IMR-90 (cell line): ENCODE data around the gene TEC. TPM values are rescaled to one million over a fixed set of nuclear protein-coding genes. Genes with fewer than 3 reads are reported as not detected.

Experiments used
- ATAC-seq: fragments of 200-7000 bp; cut with Tn5 transposase; 2 replicates; pipeline ENCODE4 v1.9.1; 2020; ENCODE audit warnings: low read depth, mild to moderate bottlenecking, moderate library complexity
- BruUV-seq: library from RNA; stranded (reverse); fragments of 400-500 nt; replicated peaks from 2 replicates; lab custom pipeline; 2021; lab: Mats Ljungman, UMichigan
- CTCF ChIA-PET: fragments of 300-600 bp; formaldehyde crosslinking; extraction: SDS; loops from one replicate; lab custom pipeline; 2021; ENCODE audit warnings: antibody characterized with exemption; lab: Yijun Ruan, JAX
- POLR2A ChIA-PET: fragments of 300-600 bp; sonication (Branson Sonifier 250); formaldehyde crosslinking; loops from one replicate; lab custom pipeline; 2022; ENCODE audit warnings: antibody characterized with exemption; ENCODE audit not compliant: unreplicated experiment; lab: Charles Lee
- DNase-seq: peaks from one replicate; pipeline ENCODE4 v3.0.0; 2013
- H2AFZ ChIP-seq: replicated peaks from 2 replicates; pipeline ENCODE3; 2013; ENCODE audit warnings: low read length, mild to moderate bottlenecking; ENCODE audit not compliant: poor library complexity
- H2AK5ac ChIP-seq: 2 replicates; pipeline ENCODE4 v1.6.1; 2013; ENCODE audit warnings: low read depth, low read length, inconsistent platforms
- H2AK9ac ChIP-seq: replicated peaks from 2 replicates; pipeline ENCODE3; 2013; ENCODE audit warnings: mild to moderate bottlenecking, low read depth, low read length, moderate library complexity; ENCODE audit not compliant: poor library complexity
- H2BK120ac ChIP-seq: 2 replicates; pipeline ENCODE4 v1.6.1; 2013; ENCODE audit warnings: low read depth, low read length, inconsistent platforms
- H2BK15ac ChIP-seq: 3 replicates; pipeline ENCODE4 v1.6.1; 2013; ENCODE audit warnings: low read depth, low read length, inconsistent platforms
- H2BK20ac ChIP-seq: 2 replicates; pipeline ENCODE4 v1.6.1; 2013; ENCODE audit warnings: low read depth, mild to moderate bottlenecking, inconsistent platforms, low read length, moderate library complexity
- H2BK5ac ChIP-seq: 2 replicates; pipeline ENCODE4 v1.6.1; 2013; ENCODE audit warnings: mild to moderate bottlenecking, low read depth, low read length, inconsistent platforms; ENCODE audit not compliant: poor library complexity, severe bottlenecking
- H3K14ac ChIP-seq: replicated peaks from 2 replicates; pipeline ENCODE4 v1.6.1; 2013; ENCODE audit warnings: low read depth, low read length, inconsistent platforms
- H3K18ac ChIP-seq: 2 replicates; pipeline ENCODE4 v1.6.1; 2013; ENCODE audit warnings: low read depth, low read length, control low read depth
- H3K23ac ChIP-seq: 2 replicates; pipeline ENCODE4 v1.6.1; 2013; ENCODE audit warnings: low read depth, low read length, inconsistent platforms
- H3K27ac ChIP-seq: 2 replicates; pipeline ENCODE4 v1.5.1; 2013; ENCODE audit warnings: mild to moderate bottlenecking, control low read depth, low read length; ENCODE audit not compliant: insufficient read depth
- H3K27me3 ChIP-seq: 2 replicates; pipeline ENCODE4 v1.6.1; 2013; ENCODE audit warnings: low read length; ENCODE audit not compliant: control insufficient read depth, insufficient read depth
- H3K36me3 ChIP-seq: 2 replicates; pipeline ENCODE4 v1.6.1; 2013; ENCODE audit warnings: low read length, mixed read lengths; ENCODE audit not compliant: control insufficient read depth, insufficient read depth
- H3K4ac ChIP-seq: 2 replicates; pipeline ENCODE4 v1.6.1; 2013; ENCODE audit warnings: low read depth, low read length, inconsistent platforms
- H3K4me1 ChIP-seq: 2 replicates; pipeline ENCODE4 v1.6.1; 2013; ENCODE audit warnings: low read length, mixed read lengths; ENCODE audit not compliant: control insufficient read depth, insufficient read depth
- H3K4me2 ChIP-seq: 2 replicates; pipeline ENCODE4 v1.6.1; 2013; ENCODE audit warnings: low read depth, mild to moderate bottlenecking, control low read depth, low read length, moderate library complexity
- H3K4me3 ChIP-seq: 2 replicates; pipeline ENCODE4 v1.5.1; 2013; ENCODE audit warnings: low read depth, mild to moderate bottlenecking, control low read depth, low read length, moderate library complexity; ENCODE audit not compliant: insufficient read depth
- H3K56ac ChIP-seq: 2 replicates; pipeline ENCODE4 v1.6.1; 2013; ENCODE audit warnings: low read length, inconsistent platforms; ENCODE audit not compliant: insufficient read depth; ENCODE audit errors: extremely low read depth
- H3K79me1 ChIP-seq, 2 experiments: 2 replicates each; pipeline ENCODE4 v1.6.1; 2013; ENCODE audit warnings: low read length in 2 of 2, inconsistent platforms in 1 of 2, low read depth in 1 of 2
- H3K9ac ChIP-seq: 2 replicates; pipeline ENCODE4 v1.6.1; 2013; ENCODE audit warnings: low read depth, low read length, control low read depth
- H3K9me1 ChIP-seq: 2 replicates; pipeline ENCODE4 v1.6.1; 2013; ENCODE audit warnings: low read length, inconsistent platforms; ENCODE audit not compliant: insufficient read depth
- H3K9me3 ChIP-seq: 2 replicates; pipeline ENCODE4 v1.6.1; 2013; ENCODE audit warnings: low read length; ENCODE audit not compliant: control insufficient read depth, insufficient read depth
- H4K20me1 ChIP-seq: 2 replicates; pipeline ENCODE4 v1.6.1; 2013; ENCODE audit warnings: low read length, inconsistent platforms; ENCODE audit not compliant: insufficient read depth
- H4K5ac ChIP-seq: 2 replicates; pipeline ENCODE4 v1.6.1; 2013; ENCODE audit warnings: mild to moderate bottlenecking, low read depth, low read length, control low read depth
- H4K8ac ChIP-seq, 2 experiments: 2 replicates each; pipeline ENCODE4 v1.6.1; 2013; ENCODE audit warnings: low read depth in 2 of 2, low read length in 2 of 2, control low read depth in 1 of 2, inconsistent platforms in 1 of 2
- H4K91ac ChIP-seq: 2 replicates; pipeline ENCODE4 v1.6.1; 2013; ENCODE audit warnings: low read depth, low read length, inconsistent platforms; ENCODE audit not compliant: insufficient read depth
- BHLHE40 ChIP-seq: fragments of 150-350 bp; IDR thresholded peaks from 2 replicates; pipeline ENCODE4 v1.6.1; 2016; ENCODE audit warnings: mild to moderate bottlenecking, low read depth, low read length
- CEBPB ChIP-seq: IDR thresholded peaks from 2 replicates; pipeline ENCODE4 v1.6.1; 2012; ENCODE audit warnings: low read depth, low read length, improper control_type of control experiment
- CHD1 ChIP-seq: IDR thresholded peaks from 2 replicates; pipeline ENCODE4 v1.6.1; 2012; ENCODE audit warnings: low read depth, low read length, improper control_type of control experiment
- CTCF ChIP-seq: conservative IDR thresholded peaks from 2 replicates; pipeline ENCODE4 v1.5.1; 2012; ENCODE audit warnings: mild to moderate bottlenecking, low read depth, low read length, improper control_type of control experiment
- ELK1 ChIP-seq: fragments of 150-350 bp; IDR thresholded peaks from 2 replicates; pipeline ENCODE4 v1.6.1; 2016; ENCODE audit warnings: low read depth, mild to moderate bottlenecking, low read length, moderate library complexity, borderline replicate concordance
- MXI1 ChIP-seq: IDR thresholded peaks from 2 replicates; pipeline ENCODE4 v1.6.1; 2012; ENCODE audit warnings: low read depth, mild to moderate bottlenecking, low read length, moderate library complexity, borderline replicate concordance
- NFE2L2 ChIP-seq: fragments of 150-350 bp; IDR thresholded peaks from 2 replicates; pipeline ENCODE4 v1.6.1; 2016; ENCODE audit warnings: low read depth, mild to moderate bottlenecking, low read length
- POLR2A ChIP-seq: IDR thresholded peaks from 2 replicates; pipeline ENCODE4 v1.6.1; 2012; ENCODE audit warnings: mild to moderate bottlenecking, low read depth, low read length
- RAD21 ChIP-seq: IDR thresholded peaks from 2 replicates; pipeline ENCODE4 v1.6.1; 2012; ENCODE audit warnings: low read length, improper control_type of control experiment
- RCOR1 ChIP-seq: IDR thresholded peaks from 2 replicates; pipeline ENCODE4 v1.6.1; 2012; ENCODE audit warnings: mild to moderate bottlenecking, low read length, improper control_type of control experiment; ENCODE audit not compliant: insufficient replicate concordance
- SMC3 ChIP-seq: fragments of 150-350 bp; IDR thresholded peaks from 2 replicates; pipeline ENCODE4 v1.6.1; 2016; ENCODE audit warnings: low read depth, mild to moderate bottlenecking, antibody characterized with exemption, low read length, moderate library complexity
- USF2 ChIP-seq: fragments of 150-350 bp; IDR thresholded peaks from 2 replicates; pipeline ENCODE4 v1.6.1; 2017; ENCODE audit warnings: mild to moderate bottlenecking, antibody characterized with exemption, low read length, low read depth
- WGBS, 2 experiments: methylation state at CpG; one replicate each; pipeline versions ENCODE4 v1.1.5 to v1.1.7; 2013; ENCODE audit warnings: missing lambda C conversion rate in 2 of 2; ENCODE audit not compliant: insufficient read length in 1 of 2; ENCODE audit errors: extremely low coverage in 2 of 2; 5-methylcytosine and 5-hydroxymethylcytosine counted together
- dilution Hi-C: fragments of 300-500 bp; cut with HindIII; formaldehyde crosslinking; loops from one replicate; pipeline ENCODE4 v1.14.3; 2018; ENCODE audit warnings: low sequenced_read_pairs; ENCODE audit not compliant: unreplicated experiment
- in situ Hi-C: fragments of 300-500 bp; cut with MboI; formaldehyde crosslinking; loops from 3 replicates; pipeline ENCODE4 v1.14.3; 2019; ENCODE audit warnings: low sequenced_read_pairs, inconsistent platforms, mixed read lengths
- intact Hi-C: fragments of 100-400 bp; cut with micrococcal nuclease; formaldehyde crosslinking; loops from 2 replicates; pipeline ENCODE4 v1.10.0; 2022
- polyA plus RNA-seq, 3 experiments: library from polyadenylated mRNA; depleted of rRNA; stranded (reverse); fragments of >200 nt; gene quantifications; 2 replicates each; pipeline ENCODE4 v1.2.3, GENCODE V29; 2012; ENCODE audit warnings: low replicate concordance in 1 of 3
- total RNA-seq: library from RNA; depleted of rRNA; stranded (reverse); fragments of >200 nt; gene quantifications from 2 replicates; pipeline ENCODE4 v1.2.3, GENCODE V29; 2012

The TEC gene
- total and polyA plus RNA-seq, 2 of the 4 experiments (the other 2 are of a cell fraction) = 0.39 to 0.54 TPM

- WGBS, 2 experiments = 20 to 100% methylated on average over 1 of the region's 2 CpGs
These were observed 18.7 kb downstream of the TEC start for GRCh38 chr4:48250980-48251379.

More at GRCh38 chr4:48250980-48251379, 18.7 kb downstream of the TEC start:
- Histone ChIP-seq H3K4me2 (no peak overlapping the region), H3K9ac (no peak overlapping the region), H2BK15ac (no peak overlapping the region), H2BK20ac (no peak overlapping the region), H3K27ac (no peak overlapping the region), H4K91ac (no peak overlapping the region), H3K56ac (no peak overlapping the region), H3K4me3 (no peak overlapping the region), H4K5ac (no peak overlapping the region), H3K9me1 (no peaks in the 10 kb centered on the region; the same call in 1 of the 2 replicates), H3K79me1 (no peaks in the 10 kb centered on the region; a peak in 1 of 4 replicates), H3K36me3 (no peaks in the 10 kb centered on the region), H3K9me3 (no peaks in the 10 kb centered on the region), H3K23ac (no peak overlapping the region), H2BK120ac (no peak overlapping the region), H2AK5ac (no peak overlapping the region), H3K27me3 (no peaks in the 10 kb centered on the region; the same call in 1 of the 2 replicates), H3K4ac (no peak overlapping the region), H2AK9ac (no peak overlapping the region), H2BK5ac (no peak overlapping the region), H3K14ac (no peak overlapping the region), H4K20me1 (no peaks in the 10 kb centered on the region), H2AFZ (no peak overlapping the region), H4K8ac (no peak overlapping the region), H3K18ac (no peak overlapping the region), H3K4me1 (peaks cover 2% of the 10 kb centered on the region; the same call in 1 of the 2 replicates)
- ChIA-PET POLR2A (no interaction called here), CTCF (no interaction called here)
- TF ChIP-seq ELK1 (no peak), POLR2A (no peak), USF2 (no peak), CTCF (no peak), CHD1 (no peak), SMC3 (no peak), CEBPB (no peak), RAD21 (no peak), BHLHE40 (no peak), MXI1 (no peak), RCOR1 (no peak), NFE2L2 (no peak)
- no TSS peak for BruUV-seq
- in situ Hi-C loops (no loop called here), dilution Hi-C loops (no loop called here), intact Hi-C loops (no loop called here)
- ATAC-seq = no peak
- DNase-seq = no peak
